Measurements from ENCODE around the gene ABHD3.
A peak's percentile ranks its signal among the peaks of the same experiment; 100 is the strongest.
"Not testable (repeated sequence)": the region's sequence is repeated elsewhere in the genome, so short reads cannot be mapped to it uniquely, and the experiment has no call there.

The ABHD3 gene

DNA sequence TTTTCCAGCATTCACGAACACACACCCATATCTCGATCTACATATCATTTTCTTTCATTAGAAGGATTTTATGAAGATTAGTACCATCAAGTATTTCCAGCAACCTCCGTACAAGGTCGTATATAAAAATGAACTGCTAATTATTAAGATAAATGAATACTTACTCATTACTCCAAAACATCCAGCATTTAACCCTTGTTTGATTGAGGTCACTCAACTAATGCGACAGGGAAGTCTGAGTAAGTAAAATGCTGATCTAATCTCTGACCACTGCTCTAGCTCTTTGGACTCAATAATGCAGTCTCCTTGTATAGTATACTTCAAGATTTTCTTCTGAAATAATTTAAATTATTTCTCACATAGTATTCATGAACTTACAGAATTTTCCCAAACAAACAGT lies 2.0 kb downstream of the ABHD3 start:
- no peak for DNase-seq

- DNase-seq = no peak
Observed at GRCh38 chr18:21701621-21702020, 3.0 kb downstream of the ABHD3 start.

- no peak for DNase-seq
Observed at GRCh38 chr18:21700528-21701075, 4.0 kb downstream of the ABHD3 start.

- DNase-seq = no peak
Observed at GRCh38 chr18:21693322-21693721, 11.3 kb downstream of the ABHD3 start.

DNA sequence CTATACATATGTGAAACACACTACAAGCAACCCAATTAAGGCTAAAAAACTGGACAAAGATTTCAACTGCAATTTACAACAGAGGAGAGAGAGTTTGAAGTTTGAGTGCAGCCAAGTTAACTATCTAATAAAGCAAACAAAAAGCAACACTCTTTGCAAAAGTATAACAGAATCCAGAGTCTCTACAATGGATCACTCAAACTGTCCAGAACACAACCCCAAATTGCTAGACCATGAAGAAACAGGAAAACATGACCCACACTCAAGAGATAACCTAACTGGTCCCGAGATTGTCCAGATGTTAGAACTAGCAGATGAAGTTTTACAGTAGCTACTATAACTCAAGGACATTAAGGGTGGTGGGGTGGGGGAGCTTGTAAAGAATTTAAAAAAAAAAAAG lies 14.8 kb downstream of the ABHD3 start:
- DNase-seq = no peak

DNA sequence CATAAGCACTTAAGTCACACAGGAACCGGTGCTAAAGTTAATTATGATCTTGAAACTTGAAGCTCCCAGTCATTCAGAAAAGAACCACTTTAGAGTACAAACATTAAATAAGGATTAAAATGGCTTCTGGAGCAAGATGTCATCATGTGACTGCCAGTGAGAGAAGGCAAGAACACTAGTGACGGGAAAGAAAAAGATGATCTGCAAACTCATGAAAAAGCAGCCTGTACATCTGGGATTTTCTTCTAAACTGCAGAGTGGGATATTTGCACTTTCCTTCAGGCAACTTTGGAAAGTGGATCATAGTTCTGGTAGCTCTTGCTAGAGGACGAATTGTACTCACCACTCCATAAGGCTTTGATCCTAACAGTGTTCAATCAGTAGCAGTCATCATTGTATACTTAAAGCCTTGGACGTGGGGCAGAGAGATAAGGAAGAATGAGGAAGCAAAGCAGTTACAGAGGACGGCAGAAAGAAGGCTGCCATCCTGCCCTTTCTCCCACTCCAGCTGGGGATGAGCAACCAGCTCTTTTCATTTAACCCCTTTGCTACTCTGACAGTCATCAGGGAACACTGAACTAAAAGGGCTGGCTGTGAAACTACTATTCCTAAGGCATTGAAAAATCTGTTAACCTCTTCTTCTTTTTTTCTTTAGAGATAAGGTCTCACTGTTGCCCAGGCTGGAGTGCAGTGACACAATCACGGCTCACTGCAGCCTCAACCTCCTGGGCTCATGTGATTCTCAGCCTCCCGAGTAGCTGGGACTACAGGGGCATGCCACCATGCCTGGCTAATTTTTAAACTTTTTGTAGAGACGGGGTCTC lies 18.1 kb downstream of the ABHD3 start:
- no peak for DNase-seq

DNA sequence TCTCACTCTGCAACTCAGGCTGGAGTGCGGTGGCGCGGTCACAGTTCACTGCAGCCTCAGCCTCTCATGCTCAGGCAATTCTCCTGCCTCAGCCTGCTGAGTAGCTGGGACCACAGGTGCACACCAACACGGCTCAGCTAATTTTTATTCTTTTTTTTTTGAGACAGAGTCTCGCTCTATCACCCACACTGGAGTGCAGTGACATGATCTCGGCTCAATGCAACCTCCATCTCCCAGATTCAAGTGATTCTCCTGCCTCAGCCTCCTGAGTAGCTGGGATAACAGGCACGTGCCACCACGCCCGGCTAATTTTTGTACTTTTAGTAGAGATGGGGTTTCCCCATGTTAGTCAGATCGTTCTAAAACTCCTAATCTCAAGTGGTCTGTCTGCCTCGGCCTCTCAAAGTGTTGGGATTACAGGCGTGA lies 19.0 kb downstream of the ABHD3 start:
- not testable (repeated sequence) for DNase-seq

DNA sequence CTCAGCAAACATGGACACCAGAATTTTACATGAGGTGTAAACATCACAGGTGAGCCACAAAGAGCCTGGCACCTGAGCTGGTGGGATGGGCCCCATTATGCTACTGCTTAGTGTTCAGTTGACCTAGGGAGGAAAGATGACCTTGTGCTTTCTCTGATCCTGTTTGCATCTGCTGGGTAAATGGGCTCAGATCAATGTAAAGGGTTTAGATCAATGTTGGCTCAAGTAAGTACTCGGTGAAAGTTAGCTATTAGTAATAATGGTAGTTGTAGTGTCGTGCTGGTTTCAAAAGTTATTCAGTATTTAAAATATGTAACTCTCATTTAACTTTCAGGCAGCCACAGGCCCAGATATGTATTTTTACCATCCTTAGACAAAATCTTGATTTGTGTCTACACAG lies 19.8 kb downstream of the ABHD3 start:
- DNase-seq = no peak

GRCh38 chr18:21682371-21683051 lies 22.1 kb downstream of the ABHD3 start:
- no peak for DNase-seq

DNA sequence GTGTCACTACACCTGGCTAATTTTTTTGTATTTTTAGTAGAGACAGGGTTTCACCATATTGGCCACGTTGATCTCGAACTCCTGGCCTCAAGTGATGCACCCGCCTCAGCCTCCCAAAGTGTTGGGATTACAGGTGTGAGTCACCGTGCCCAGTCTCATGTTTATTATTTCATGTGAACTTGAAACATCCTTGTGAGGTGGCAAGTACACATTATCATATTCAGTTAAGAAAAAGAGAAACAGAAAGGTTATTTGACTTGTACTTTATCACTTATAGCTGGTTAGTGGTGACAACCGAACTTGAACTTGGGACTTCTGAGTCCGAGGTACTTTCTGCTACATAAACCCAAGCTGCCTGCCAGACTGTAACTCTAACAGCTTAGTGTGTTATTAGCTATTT lies 24.4 kb downstream of the ABHD3 start:
- no peak for DNase-seq

DNA sequence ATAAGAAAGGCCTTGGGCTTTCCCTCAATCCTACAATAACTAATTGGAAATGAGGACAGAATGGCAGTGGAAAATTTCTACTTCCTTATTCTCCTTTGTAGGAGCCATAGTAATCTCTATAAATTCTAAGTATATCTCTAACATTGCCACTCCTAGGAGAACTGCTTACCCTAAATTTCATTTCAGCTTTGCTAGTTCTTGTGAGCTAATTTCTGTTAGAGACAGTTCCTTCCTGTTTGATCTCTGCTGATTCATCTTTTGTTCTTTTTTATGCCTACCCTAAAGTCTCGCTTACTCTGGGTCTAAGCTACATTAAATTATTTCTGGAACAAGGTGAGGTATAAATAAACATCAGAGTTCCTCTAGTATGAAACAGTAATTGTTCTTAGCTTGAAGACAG lies 25.7 kb downstream of the ABHD3 start:
- no peak for DNase-seq

DNA sequence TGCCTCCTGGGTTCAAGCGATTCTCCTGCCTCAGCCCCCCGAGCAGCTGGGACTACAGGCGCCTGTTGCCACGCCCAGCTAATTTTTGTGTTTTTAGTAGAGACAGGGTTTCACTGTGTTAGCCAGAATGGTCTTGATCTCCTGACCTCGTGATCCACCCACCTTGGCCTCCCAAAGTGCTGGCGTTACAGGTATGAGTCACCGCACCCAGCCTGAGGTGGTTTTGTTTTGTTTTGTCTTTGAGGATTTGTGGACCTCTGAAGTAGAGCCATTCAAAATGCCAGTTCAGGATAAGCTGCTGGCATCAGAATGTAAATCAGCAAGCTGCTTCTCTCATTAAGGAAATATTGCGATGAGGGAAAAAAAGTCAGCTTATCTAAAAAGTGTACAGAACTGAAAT lies 29.2 kb downstream of the ABHD3 start:
- not testable (repeated sequence) for DNase-seq

- DNase-seq = peak in 1 of 2 experiments; percentile 39
Observed at GRCh38 chr18:21672521-21673267, 31.9 kb downstream of the ABHD3 start.

- DNase-seq = no peak
Observed at GRCh38 chr18:21669736-21670285, 34.8 kb downstream of the ABHD3 start.

- DNase-seq = no peak
Observed at GRCh38 chr18:21664069-21664468, 40.5 kb downstream of the ABHD3 start.

DNA sequence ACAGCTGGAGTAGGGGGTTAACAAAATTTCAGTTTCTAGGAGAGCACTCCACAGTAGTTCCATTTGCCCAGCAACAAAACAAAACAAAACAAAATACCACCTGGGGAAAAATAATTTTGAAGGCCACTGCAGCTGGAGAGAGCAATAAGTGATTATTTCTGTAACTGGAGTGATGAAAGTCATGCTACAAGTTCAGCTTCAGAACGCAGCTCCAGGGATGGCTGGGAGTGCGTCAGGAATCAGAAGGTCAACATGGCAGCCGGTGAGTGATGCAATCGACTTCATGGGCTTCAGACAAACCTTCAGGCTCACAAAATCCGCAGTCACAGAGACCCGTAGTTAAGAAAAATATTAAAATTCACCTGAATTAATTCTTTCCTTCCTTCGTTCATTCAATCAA lies 41.0 kb downstream of the ABHD3 start:
- no peak for DNase-seq

DNA sequence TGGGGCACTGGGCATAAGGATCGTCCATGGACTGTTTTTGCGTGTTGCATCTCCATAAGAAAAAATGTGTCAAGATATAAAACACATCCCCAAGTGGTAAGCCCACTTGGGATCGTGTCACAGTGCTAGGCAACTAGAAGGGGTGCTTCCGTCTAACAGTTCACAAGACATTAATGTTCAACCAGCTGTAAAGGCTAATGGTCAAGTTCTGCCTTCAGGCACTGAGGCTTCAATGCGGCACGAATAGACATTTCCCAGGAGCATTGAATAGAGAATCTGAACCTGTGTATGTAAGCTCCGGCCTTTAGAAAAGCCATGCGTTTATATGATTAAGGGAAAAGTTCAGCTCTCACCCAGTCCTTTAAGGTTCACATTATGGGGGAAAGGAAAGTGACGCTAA lies 42.0 kb downstream of the ABHD3 start:
- no peak for DNase-seq

- no peak for DNase-seq
Observed at GRCh38 chr18:21660078-21660477, 44.5 kb downstream of the ABHD3 start.

GRCh38 chr18:21656402-21656801 lies 48.2 kb downstream of the ABHD3 start:
- no peak for DNase-seq

DNA sequence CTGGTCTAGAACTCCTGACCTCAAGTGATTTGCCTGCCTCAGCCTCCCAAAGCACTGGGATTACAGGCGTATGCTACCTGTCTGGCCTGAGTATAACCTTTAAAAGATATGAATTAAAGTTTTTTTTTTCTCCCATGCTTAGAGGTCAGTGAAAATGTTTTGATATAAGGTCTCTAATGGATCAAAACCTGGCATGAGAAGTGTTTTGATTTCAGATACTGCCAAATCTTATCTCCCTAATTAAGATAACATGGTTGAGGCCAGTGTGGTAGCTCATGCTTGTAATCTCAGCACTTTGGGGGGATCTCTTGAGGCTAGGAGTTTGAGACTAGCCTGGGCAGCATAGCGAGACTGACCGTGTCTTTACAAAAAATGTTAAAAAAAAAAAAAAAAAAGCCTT lies 51.2 kb downstream of the ABHD3 start:
- no peak for DNase-seq

DNA sequence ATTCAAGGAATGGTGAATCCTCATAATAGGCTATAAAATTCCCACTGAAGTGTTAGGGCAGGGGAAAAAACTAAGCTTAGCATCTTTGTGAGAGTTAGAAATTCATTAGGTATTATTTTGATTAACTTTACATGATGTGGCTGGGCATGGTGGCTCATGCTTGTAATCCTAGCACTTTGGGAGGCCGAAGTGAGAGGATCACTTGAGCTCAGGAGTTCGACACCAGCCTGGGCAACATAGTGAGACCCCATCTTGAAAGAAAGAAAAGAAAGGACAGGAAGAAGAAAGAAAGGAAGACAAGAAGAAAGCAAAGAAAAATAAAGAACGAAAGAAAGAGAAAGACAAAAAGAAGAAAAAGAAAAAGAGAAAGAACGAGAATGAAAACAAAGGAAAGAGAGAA lies 52.5 kb downstream of the ABHD3 start:
- no peak for DNase-seq

DNA sequence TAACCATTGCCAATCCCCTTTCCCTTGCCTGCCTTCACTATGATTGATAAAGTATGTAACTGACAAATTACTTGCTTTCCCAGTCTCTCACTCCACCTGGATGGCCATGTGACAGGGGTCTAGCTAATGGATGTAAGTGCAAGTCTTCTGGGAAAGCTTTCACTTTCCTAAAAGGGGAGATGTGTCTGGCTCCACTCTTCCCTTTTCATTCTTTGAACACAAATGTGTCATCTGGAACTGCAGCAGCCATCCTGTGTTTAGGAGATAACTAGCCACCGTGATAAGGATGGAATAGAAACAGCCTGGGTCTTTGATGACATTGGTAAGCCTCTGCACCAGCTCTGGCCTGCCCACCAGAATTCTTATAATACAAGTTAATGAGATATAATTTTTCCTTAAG lies 54.3 kb downstream of the ABHD3 start:
- no peak for DNase-seq

GRCh38 chr18:21640375-21640774 lies 64.2 kb downstream of the ABHD3 start:
- DNase-seq = not testable (repeated sequence)

All from NCI-H446 (cell line).